GM10248 (cell line): ENCODE results near the gene CAMTA1.

Experiments used
- CTCF ChIA-PET: fragments of 300-600 bp; sonication (Branson Sonifier 250); formaldehyde crosslinking; extraction: SDS; loops from one replicate; lab custom pipeline; 2021; ENCODE audit warnings: antibody characterized with exemption; lab: Yijun Ruan, JAX
- POLR2A ChIA-PET: fragments of 350-650 bp; sonication (Branson Sonifier 250); formaldehyde crosslinking; extraction: SDS; loops from one replicate; lab custom pipeline; 2020; ENCODE audit warnings: antibody characterized with exemption; lab: Yijun Ruan, JAX
- DNase-seq: peaks from one replicate; pipeline ENCODE4 v3.0.0; 2012; ENCODE audit errors: extremely low spot score
- TF ChIP-seq, protein P1 (sequence below): IDR thresholded peaks from 2 replicates; pipeline ENCODE4 v1.5.1; 2012; ENCODE audit warnings: mild to moderate bottlenecking, low read depth; ENCODE audit errors: extremely low read depth, missing control alignments, control extremely low read depth

CAMTA1 gene

DNA sequence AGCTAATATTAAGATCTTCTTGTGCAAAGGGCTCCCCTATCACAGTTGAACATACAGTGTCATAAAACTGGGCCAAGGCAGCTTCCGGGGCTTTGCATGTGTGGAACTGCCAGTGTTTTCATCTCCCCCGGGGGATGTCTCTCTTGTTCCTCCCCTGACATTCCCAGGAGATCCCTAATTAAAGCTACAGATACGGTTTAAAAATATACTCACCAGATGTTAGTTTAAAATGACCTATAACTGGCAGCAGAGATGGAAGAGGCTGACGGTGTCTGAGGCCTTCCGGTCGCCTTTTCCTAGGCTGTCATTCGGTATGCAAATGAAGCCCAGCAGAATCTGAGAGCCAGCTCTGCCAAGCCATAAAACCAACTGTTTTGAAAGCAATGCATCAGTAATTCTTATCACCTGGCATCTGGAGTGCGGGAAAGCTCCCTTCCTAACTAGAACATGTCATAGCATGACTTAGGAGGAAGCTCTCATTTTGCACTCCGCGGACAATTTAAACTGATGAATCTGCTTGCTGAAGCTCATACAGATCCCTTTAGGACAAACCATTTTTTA is 549.3 kb downstream of the CAMTA1 start:
- ChIA-PET CTCF (interaction anchor here (1.0 kb wide), 1 partner anchor 32 kb away, joined by 3 read pairs; no protein-coding TSS in a partner anchor), POLR2A (no interaction called here)
- no peak for DNase-seq
- TF ChIP-seq, protein P1, sequence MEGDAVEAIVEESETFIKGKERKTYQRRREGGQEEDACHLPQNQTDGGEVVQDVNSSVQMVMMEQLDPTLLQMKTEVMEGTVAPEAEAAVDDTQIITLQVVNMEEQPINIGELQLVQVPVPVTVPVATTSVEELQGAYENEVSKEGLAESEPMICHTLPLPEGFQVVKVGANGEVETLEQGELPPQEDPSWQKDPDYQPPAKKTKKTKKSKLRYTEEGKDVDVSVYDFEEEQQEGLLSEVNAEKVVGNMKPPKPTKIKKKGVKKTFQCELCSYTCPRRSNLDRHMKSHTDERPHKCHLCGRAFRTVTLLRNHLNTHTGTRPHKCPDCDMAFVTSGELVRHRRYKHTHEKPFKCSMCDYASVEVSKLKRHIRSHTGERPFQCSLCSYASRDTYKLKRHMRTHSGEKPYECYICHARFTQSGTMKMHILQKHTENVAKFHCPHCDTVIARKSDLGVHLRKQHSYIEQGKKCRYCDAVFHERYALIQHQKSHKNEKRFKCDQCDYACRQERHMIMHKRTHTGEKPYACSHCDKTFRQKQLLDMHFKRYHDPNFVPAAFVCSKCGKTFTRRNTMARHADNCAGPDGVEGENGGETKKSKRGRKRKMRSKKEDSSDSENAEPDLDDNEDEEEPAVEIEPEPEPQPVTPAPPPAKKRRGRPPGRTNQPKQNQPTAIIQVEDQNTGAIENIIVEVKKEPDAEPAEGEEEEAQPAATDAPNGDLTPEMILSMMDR, result no peak

GRCh38 chr1:7335224-7335879 is 550.1 kb downstream of the CAMTA1 start:
- ChIA-PET CTCF (no interaction called here), POLR2A (no interaction called here)
- DNase-seq, result no peak
- TF ChIP-seq, protein P1, result no peak

GRCh38 chr1:7338439-7338838 is 553.2 kb downstream of the CAMTA1 start:
- TF ChIP-seq, protein P1, result no peak
- no peak for DNase-seq
- ChIA-PET POLR2A (no interaction called here), CTCF (no interaction called here)

GRCh38 chr1:7339014-7339413 is 553.8 kb downstream of the CAMTA1 start:
- ChIA-PET CTCF (no interaction called here), POLR2A (no interaction called here)
- no peak for DNase-seq
- TF ChIP-seq, protein P1, result no peak

DNA sequence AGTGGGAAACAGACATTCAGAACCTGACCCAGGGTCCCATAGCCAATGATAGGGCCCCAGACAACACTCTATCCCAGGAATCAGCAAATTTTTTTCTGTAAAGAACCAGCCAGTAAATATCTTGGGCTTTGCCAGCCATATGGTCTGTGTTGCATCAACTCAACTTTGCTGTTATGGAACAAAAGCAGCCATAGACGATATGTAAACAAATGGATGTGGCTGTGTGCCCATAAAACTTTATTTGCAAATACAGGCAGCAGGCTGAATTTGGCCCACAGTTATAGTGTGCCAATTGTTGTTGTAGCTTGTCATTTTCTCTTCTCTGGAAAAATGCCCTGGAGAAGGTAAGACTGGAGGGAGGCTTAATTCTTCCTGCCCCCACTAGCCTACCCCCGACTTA is 554.7 kb downstream of the CAMTA1 start:
- ChIA-PET CTCF (no interaction called here), POLR2A (no interaction called here)
- TF ChIP-seq, protein P1, result no peak
- no peak for DNase-seq

DNA sequence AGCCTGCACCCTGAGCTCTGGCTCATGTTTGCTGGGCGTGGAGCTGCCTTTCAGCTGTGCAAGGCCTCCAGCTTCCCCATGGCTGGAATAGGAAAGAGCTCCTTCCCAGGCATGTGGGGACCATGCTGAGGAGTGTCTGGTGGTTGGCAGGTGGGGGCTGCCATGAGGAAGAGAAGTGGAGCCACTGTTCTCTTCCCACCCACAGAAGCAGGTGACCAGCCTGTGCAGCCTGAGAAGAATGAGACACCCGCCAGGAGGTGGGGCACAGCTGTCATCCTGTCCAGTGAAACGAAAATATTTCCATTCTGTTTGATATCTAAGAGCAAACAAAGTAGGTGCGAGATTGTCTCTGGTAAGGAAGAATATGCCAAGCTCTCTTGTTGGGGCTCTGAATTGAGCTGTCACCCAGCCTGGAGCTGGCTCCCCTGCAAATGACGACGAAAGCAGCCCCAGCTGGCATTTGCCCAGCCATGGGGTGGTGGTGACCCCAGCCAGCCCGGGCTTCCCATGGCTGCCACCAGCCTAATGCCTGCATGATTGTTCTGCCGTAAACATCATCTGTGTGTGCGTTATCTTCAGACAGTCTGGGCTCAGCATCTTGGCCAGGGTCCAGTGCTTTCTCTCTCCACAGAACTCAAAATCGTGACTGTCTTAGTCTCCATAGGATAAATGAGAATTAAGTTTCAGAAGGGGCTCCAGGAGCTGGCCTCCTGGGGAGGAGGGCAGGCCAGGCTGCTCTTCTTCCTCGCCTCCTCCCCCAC is 556.1 kb downstream of the CAMTA1 start:
- ChIA-PET POLR2A (no interaction called here), CTCF (no interaction called here)
- DNase-seq, result no peak
- TF ChIP-seq, protein P1, result no peak
